Activated CD4-positive, alpha-beta T cell treated with anti-CD3 and anti-CD28 coated beads for 36 hours (primary cell): ENCODE results near the gene GALNS. TPM values are rescaled to one million over a fixed set of nuclear protein-coding genes. Genes with fewer than 3 reads are reported as not detected.
"Not testable (repeated sequence)": the region's sequence is repeated elsewhere in the genome, so short reads cannot be mapped to it uniquely, and the experiment has no call there.

Experiments used
- ATAC-seq: fragments of 200-7000 bp; cut with Tn5 transposase; one replicate; pipeline ENCODE4 v1.10.0; 2021; ENCODE audit warnings: mild to moderate bottlenecking, moderate library complexity
- CTCF ChIA-PET: fragments of 350-600 bp; sonication (Branson Sonifier 250); formaldehyde crosslinking; loops from one replicate; lab custom pipeline; 2021; ENCODE audit warnings: antibody characterized with exemption; lab: Charles Lee
- POLR2A ChIA-PET: fragments of 350-600 bp; sonication (Branson Sonifier 250); formaldehyde crosslinking; loops from one replicate; lab custom pipeline; 2021; ENCODE audit warnings: antibody characterized with exemption, inconsistent platforms; lab: Charles Lee
- DNase-seq: peaks from one replicate; pipeline ENCODE4 v3.0.0-alpha.2; 2020
- H3K27ac Mint-ChIP-seq: one replicate; pipeline ENCODE4 v1.8.0; 2021; ENCODE audit warnings: mixed read lengths
- H3K27me3 Mint-ChIP-seq: one replicate; pipeline ENCODE4 v1.8.0; 2021; ENCODE audit warnings: mixed read lengths
- H3K36me3 Mint-ChIP-seq: one replicate; pipeline ENCODE4 v1.8.0; 2021; ENCODE audit warnings: low read depth, mixed read lengths
- H3K4me1 Mint-ChIP-seq: one replicate; pipeline ENCODE4 v1.8.0; 2021; ENCODE audit warnings: mixed read lengths
- H3K4me3 Mint-ChIP-seq: one replicate; pipeline ENCODE4 v1.8.0; 2021; ENCODE audit warnings: mild to moderate bottlenecking, moderate library complexity, mixed read lengths
- H3K9me3 Mint-ChIP-seq: one replicate; pipeline ENCODE4 v1.8.0; 2021; ENCODE audit warnings: low read depth, mixed read lengths
- intact Hi-C, 2 experiments: fragments of 100-400 bp; cut with DNase I in 1 of 2; cut with micrococcal nuclease in 1 of 2; formaldehyde crosslinking; loops; one replicate each; pipeline versions ENCODE4 v1.14.2 to v1.15.1; 2022 to 2024; cut with DNase I, micrococcal nuclease
- total RNA-seq, 2 experiments: library from RNA; stranded (reverse); gene quantifications; one replicate each; pipeline ENCODE4 v1.2.3, GENCODE V29; 2021

The GALNS gene
- total RNA-seq, 2 experiments from 2014 or later: 20.1 TPM

GRCh38 chr16:88777471-88778270 lies 79.1 kb downstream of the GALNS start:
- no peak overlapping the region for H3K27ac Mint-ChIP-seq
- no peak for DNase-seq
- CTCF ChIA-PET: interaction anchor here (1.5 kb wide), 1 partner anchor 40 kb away, joined by 5 read pairs; no protein-coding TSS in a partner anchor
- no peak for ATAC-seq
- H3K4me3 Mint-ChIP-seq: no peak overlapping the region
- intact Hi-C loops: loop anchor here in 1 of 2 experiments (1.0 kb wide), 1 partner anchor 18 kb away; no protein-coding TSS in a partner anchor
- POLR2A ChIA-PET: interaction anchor here (0.6 to 0.7 kb wide), 2 partner anchors 9 to 18 kb away, joined by 3 read pairs; no protein-coding TSS in a partner anchor
- H3K36me3 Mint-ChIP-seq: peaks cover 2% of the 10 kb centered on the region
- peaks cover 43% of the 10 kb centered on the region for H3K4me1 Mint-ChIP-seq
- no peaks in the 10 kb centered on the region for H3K27me3 Mint-ChIP-seq
- no peaks in the 10 kb centered on the region for H3K9me3 Mint-ChIP-seq

- intact Hi-C loops: no loop called here
- no peaks in the 10 kb centered on the region for H3K27me3 Mint-ChIP-seq
- CTCF ChIA-PET: no interaction called here
- POLR2A ChIA-PET: no interaction called here
- H3K27ac Mint-ChIP-seq: no peak overlapping the region
- H3K9me3 Mint-ChIP-seq: no peaks in the 10 kb centered on the region
- peaks cover 30% of the 10 kb centered on the region for H3K4me1 Mint-ChIP-seq
- H3K36me3 Mint-ChIP-seq: peaks cover 2% of the 10 kb centered on the region
- H3K4me3 Mint-ChIP-seq: no peak overlapping the region
- DNase-seq (no peak), ATAC-seq (no peak)
These were observed 80.9 kb downstream of the GALNS start for GRCh38 chr16:88775825-88776224.

GRCh38 chr16:88774544-88775393 lies 82.0 kb downstream of the GALNS start:
- Mint-ChIP-seq H3K27ac (no peak overlapping the region), H3K4me3 (no peak overlapping the region), H3K9me3 (no peaks in the 10 kb centered on the region), H3K4me1 (peaks cover 24% of the 10 kb centered on the region), H3K36me3 (peaks cover 2% of the 10 kb centered on the region), H3K27me3 (no peaks in the 10 kb centered on the region)
- no peak for ATAC-seq
- POLR2A ChIA-PET: no interaction called here
- DNase-seq: no peak
- intact Hi-C loops: no loop called here
- CTCF ChIA-PET: interaction anchor here (0.9 to 1.1 kb wide), 2 partner anchors 10 to 12 kb away, joined by 3 to 4 read pairs; no protein-coding TSS in a partner anchor

- Mint-ChIP-seq H3K36me3 (peaks cover 2% of the 10 kb centered on the region), H3K9me3 (no peaks in the 10 kb centered on the region), H3K27me3 (no peaks in the 10 kb centered on the region), H3K4me1 (peaks cover 23% of the 10 kb centered on the region), H3K4me3 (no peak overlapping the region), H3K27ac (no peak overlapping the region)
- DNase-seq (no peak), ATAC-seq (no peak)
- ChIA-PET POLR2A (no interaction called here), CTCF (interaction anchor here (0.9 to 4.2 kb wide), 3 partner anchors 8 to 11 kb away, joined by 3 to 18 read pairs (median 4); no protein-coding TSS in a partner anchor)
- intact Hi-C loops: no loop called here
These were observed 82.9 kb downstream of the GALNS start for GRCh38 chr16:88773812-88774291.

GRCh38 chr16:88772871-88773811 lies 83.6 kb downstream of the GALNS start:
- POLR2A ChIA-PET: interaction anchor here (0.6 kb wide), 1 partner anchor 68 kb away, joined by 3 read pairs; no protein-coding TSS in a partner anchor
- Mint-ChIP-seq H3K9me3 (no peaks in the 10 kb centered on the region), H3K4me1 (peaks cover 18% of the 10 kb centered on the region), H3K36me3 (peaks cover 2% of the 10 kb centered on the region), H3K27me3 (no peaks in the 10 kb centered on the region), H3K4me3 (no peak overlapping the region), H3K27ac (no peak overlapping the region)
- no peak for ATAC-seq
- CTCF ChIA-PET: interaction anchor here (0.6 to 4.2 kb wide), 3 partner anchors 9 to 139 kb away, joined by 3 to 18 read pairs (median 4); no protein-coding TSS in a partner anchor
- intact Hi-C loops: no loop called here
- DNase-seq: no peak

- DNase-seq, intact Hi-C loops, H3K27me3 Mint-ChIP-seq, H3K36me3 Mint-ChIP-seq, POLR2A ChIA-PET, H3K9me3 Mint-ChIP-seq, ATAC-seq, H3K27ac Mint-ChIP-seq, H3K4me3 Mint-ChIP-seq: not testable (repeated sequence)
- CTCF ChIA-PET: interaction anchor here (4.2 kb wide), 1 partner anchor 10 kb away, joined by 18 read pairs; no protein-coding TSS in a partner anchor
- peaks cover 24% of the 10 kb centered on the region for H3K4me1 Mint-ChIP-seq
These were observed 85.0 kb downstream of the GALNS start for GRCh38 chr16:88771781-88772180.

- Mint-ChIP-seq H3K27ac (peak overlapping the region; percentile 42), H3K4me3 (no peak overlapping the region), H3K9me3 (no peaks in the 10 kb centered on the region), H3K4me1 (peaks cover 24% of the 10 kb centered on the region), H3K27me3 (no peaks in the 10 kb centered on the region), H3K36me3 (no peaks in the 10 kb centered on the region)
- ChIA-PET POLR2A (interaction anchor here (0.6 kb wide), 1 partner anchor 341 kb away, joined by 3 read pairs; no protein-coding TSS in a partner anchor), CTCF (interaction anchor here (4.2 kb wide), 1 partner anchor 11 kb away, joined by 18 read pairs; no protein-coding TSS in a partner anchor)
- intact Hi-C loops: no loop called here
- no peak for ATAC-seq
- DNase-seq: no peak
These were observed 85.4 kb downstream of the GALNS start for GRCh38 chr16:88771294-88771772.

- Mint-ChIP-seq H3K36me3 (no peaks in the 10 kb centered on the region), H3K4me3 (no peak overlapping the region), H3K27ac (peak overlapping the region; percentile 42), H3K4me1 (peaks cover 28% of the 10 kb centered on the region), H3K27me3 (no peaks in the 10 kb centered on the region), H3K9me3 (no peaks in the 10 kb centered on the region)
- ATAC-seq (peak; percentile 58), DNase-seq (peak; percentile 55)
- POLR2A ChIA-PET: interaction anchor here (0.5 to 0.6 kb wide), 3 partner anchors 22 to 340 kb away, joined by 3 read pairs; no protein-coding TSS in a partner anchor
- CTCF ChIA-PET: interaction anchor here (4.2 kb wide), 1 partner anchor 11 kb away, joined by 18 read pairs; no protein-coding TSS in a partner anchor
- intact Hi-C loops: no loop called here
These were observed 86.1 kb downstream of the GALNS start for GRCh38 chr16:88770461-88771293.

- POLR2A ChIA-PET: interaction anchor here (0.5 kb wide), 1 partner anchor 21 kb away, joined by 3 read pairs; no protein-coding TSS in a partner anchor
- peak; percentile 62 for ATAC-seq
- no peaks in the 10 kb centered on the region for H3K36me3 Mint-ChIP-seq
- peak; percentile 69 for DNase-seq
- H3K4me3 Mint-ChIP-seq: no peak overlapping the region
- no peaks in the 10 kb centered on the region for H3K27me3 Mint-ChIP-seq
- intact Hi-C loops: no loop called here
- H3K9me3 Mint-ChIP-seq: no peaks in the 10 kb centered on the region
- CTCF ChIA-PET: interaction anchor here (4.2 kb wide), 1 partner anchor 12 kb away, joined by 18 read pairs; no protein-coding TSS in a partner anchor
- no peak overlapping the region for H3K27ac Mint-ChIP-seq
- peaks cover 28% of the 10 kb centered on the region for H3K4me1 Mint-ChIP-seq
These were observed 86.9 kb downstream of the GALNS start for GRCh38 chr16:88769617-88770460.
